ENCODE measurements around the gene MDP1. TPM values are rescaled to one million over a fixed set of nuclear protein-coding genes. Genes with fewer than 3 reads are reported as not detected.
A peak's percentile ranks its signal among the peaks of the same experiment; 100 is the strongest.

The MDP1 gene
- total RNA-seq, 1 donor, result 23.2 TPM

- H3K4me3 ChIP-seq (ENCODE audit: low read depth, low read length), result no peak overlapping the region
- DNase-seq (ENCODE audit: low read depth), result no peak
- no peak for TF ChIP-seq CTCF (IDR thresholded peaks at IDR 0.05; ENCODE audit: insufficient read depth, low read length)
Observed at GRCh38 chr14:24234095-24235005, 18.5 kb upstream of the MDP1 start.

GRCh38 chr14:24233538-24233866, 17.6 kb upstream of the MDP1 start:
- no peak for DNase-seq (ENCODE audit: low read depth)
- peak overlapping the region; percentile 97 for H3K4me3 ChIP-seq (ENCODE audit: low read depth, low read length)
- TF ChIP-seq CTCF (IDR thresholded peaks at IDR 0.05; ENCODE audit: insufficient read depth, low read length), result no peak

- TF ChIP-seq CTCF (IDR thresholded peaks at IDR 0.05; ENCODE audit: insufficient read depth, low read length), result no peak
- peak within 1 kb of the TSS; percentile 97 for H3K4me3 ChIP-seq (ENCODE audit: low read depth, low read length)
- DNase-seq (ENCODE audit: low read depth), result no peak
Observed at GRCh38 chr14:24232645-24233537, 17.0 kb upstream of the MDP1 start, which contains the start of gene GMPR2. GMPR2 (plus strand) TSS chr14:24232929; CDS start chr14:24233254, 325 bp downstream.

GRCh38 chr14:24232121-24232644, 16.3 kb upstream of the MDP1 start, which contains the start of gene NEDD8:
NEDD8 (minus strand) TSS chr14:24232367; CDS start chr14:24232267, 100 bp downstream.
- no peak for TF ChIP-seq CTCF (IDR thresholded peaks at IDR 0.05; ENCODE audit: insufficient read depth, low read length)
- peak; percentile 98 for DNase-seq (ENCODE audit: low read depth)
- H3K4me3 ChIP-seq (ENCODE audit: low read depth, low read length), result peak within 1 kb of the TSS; percentile 97

GRCh38 chr14:24231263-24232120, 15.6 kb upstream of the MDP1 start:
- TF ChIP-seq CTCF (IDR thresholded peaks at IDR 0.05; ENCODE audit: insufficient read depth, low read length), result no peak
- peak overlapping the region; percentile 97 for H3K4me3 ChIP-seq (ENCODE audit: low read depth, low read length)
- DNase-seq (ENCODE audit: low read depth), result no peak

GRCh38 chr14:24228902-24229301, 13.0 kb upstream of the MDP1 start:
- H3K4me3 ChIP-seq (ENCODE audit: low read depth, low read length), result no peak overlapping the region
- TF ChIP-seq CTCF (IDR thresholded peaks at IDR 0.05; ENCODE audit: insufficient read depth, low read length), result no peak
- DNase-seq (ENCODE audit: low read depth), result no peak
